ENCODE data around the gene GPC5.

- TF ChIP-seq CTCF (IDR thresholded peaks at IDR 0.05; ENCODE audit: low read depth, low read length) (no peak), EZH2phosphoT487 (IDR thresholded peaks at IDR 0.05; ENCODE audit: low read depth) (no peak)
Measured at GRCh38 chr13:91804724-91805123, 406.3 kb downstream of the GPC5 start.

Measured in OCI-LY3 (cell line).